DND-41 (cell line): ENCODE data around the gene RELN.

ENCODE experiments used
- EZH2 ChIP-seq: IDR thresholded peaks from 3 replicates; pipeline ENCODE4 v1.6.1; 2012; ENCODE audit warnings: borderline replicate concordance, low read depth, mild to moderate bottlenecking, moderate library complexity, low read length, inconsistent platforms; ENCODE audit not compliant: severe bottlenecking
- TF ChIP-seq, protein P1 (sequence below): IDR thresholded peaks from 2 replicates; pipeline ENCODE4 v1.5.1; 2012; ENCODE audit warnings: borderline replicate concordance, low read length, moderate library complexity, mild to moderate bottlenecking; ENCODE audit not compliant: poor library complexity, severe bottlenecking; ENCODE audit errors: extremely low read depth

DNA sequence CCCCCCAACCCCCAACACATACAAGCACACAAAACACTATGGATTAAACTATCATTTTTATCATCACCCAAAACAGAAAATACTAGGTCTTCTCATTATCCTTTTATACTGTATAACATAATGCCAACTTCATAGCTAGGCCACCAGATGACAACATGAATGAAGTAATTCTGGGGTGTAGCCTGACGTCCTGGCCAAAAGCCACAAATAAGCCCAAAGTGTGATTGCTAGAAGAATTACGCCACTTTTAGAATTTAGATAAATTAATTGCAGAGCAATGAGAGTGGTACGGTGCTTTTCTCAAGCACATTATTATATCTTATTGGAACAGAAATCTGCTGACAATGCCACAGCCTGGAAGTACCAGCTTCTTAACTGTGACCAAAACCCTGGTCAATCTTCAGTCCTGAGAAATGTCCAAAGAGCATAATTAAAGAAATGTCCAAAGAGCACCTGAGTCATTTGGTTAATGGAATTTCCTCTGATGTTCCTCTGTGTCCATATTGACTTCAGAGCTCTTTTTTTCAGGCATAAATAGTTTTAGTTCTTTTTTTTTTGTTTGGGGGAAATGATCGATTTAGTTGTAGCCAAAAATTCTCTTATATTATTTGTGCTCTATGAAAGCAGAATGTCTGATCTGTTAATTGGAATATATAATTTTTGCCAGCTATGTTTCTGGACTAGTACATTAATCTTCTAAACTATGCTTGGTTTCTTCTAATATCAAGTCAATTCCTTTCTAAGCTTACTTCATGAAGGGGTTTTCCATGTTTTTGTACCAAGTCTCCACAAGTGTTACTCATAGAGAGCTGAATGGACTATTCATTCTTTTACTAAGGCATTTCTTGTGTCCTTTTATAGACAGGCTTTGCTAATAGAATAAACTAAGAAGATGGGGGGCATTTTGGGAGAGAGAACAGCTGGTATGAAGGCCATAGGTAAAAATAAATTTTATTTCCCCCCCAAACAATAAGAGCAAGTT is 310.0 kb downstream of the RELN start:
- TF ChIP-seq, protein P1, sequence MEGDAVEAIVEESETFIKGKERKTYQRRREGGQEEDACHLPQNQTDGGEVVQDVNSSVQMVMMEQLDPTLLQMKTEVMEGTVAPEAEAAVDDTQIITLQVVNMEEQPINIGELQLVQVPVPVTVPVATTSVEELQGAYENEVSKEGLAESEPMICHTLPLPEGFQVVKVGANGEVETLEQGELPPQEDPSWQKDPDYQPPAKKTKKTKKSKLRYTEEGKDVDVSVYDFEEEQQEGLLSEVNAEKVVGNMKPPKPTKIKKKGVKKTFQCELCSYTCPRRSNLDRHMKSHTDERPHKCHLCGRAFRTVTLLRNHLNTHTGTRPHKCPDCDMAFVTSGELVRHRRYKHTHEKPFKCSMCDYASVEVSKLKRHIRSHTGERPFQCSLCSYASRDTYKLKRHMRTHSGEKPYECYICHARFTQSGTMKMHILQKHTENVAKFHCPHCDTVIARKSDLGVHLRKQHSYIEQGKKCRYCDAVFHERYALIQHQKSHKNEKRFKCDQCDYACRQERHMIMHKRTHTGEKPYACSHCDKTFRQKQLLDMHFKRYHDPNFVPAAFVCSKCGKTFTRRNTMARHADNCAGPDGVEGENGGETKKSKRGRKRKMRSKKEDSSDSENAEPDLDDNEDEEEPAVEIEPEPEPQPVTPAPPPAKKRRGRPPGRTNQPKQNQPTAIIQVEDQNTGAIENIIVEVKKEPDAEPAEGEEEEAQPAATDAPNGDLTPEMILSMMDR, result no peak
- TF ChIP-seq EZH2, result no peak
